OCI-LY1 (cell line): ENCODE results near the gene OR6J1.

Source experiments
- CTCF ChIP-seq: fragments of 200-600 bp; sonication (generic), shearing (Covaris generic); IDR thresholded peaks from 2 replicates; pipeline ENCODE4 v1.5.1; 2017; ENCODE audit warnings: mild to moderate bottlenecking, antibody characterized with exemption, low read length, moderate library complexity, mixed read lengths
- EZH2 ChIP-seq: fragments of 200-600 bp; sonication (generic), shearing (Covaris generic); IDR thresholded peaks from 2 replicates; pipeline ENCODE4 v1.8.0; 2017; ENCODE audit warnings: borderline replicate concordance, mixed run types, mild to moderate bottlenecking, antibody characterized with exemption, low read length, moderate library complexity, mixed read lengths

GRCh38 chr14:22685467-22685866, 41.3 kb upstream of the OR6J1 start:
- TF ChIP-seq CTCF: no peak
- no peak for TF ChIP-seq EZH2
